GM12891 (cell line): Measurements from ENCODE around the gene KHK.

Source experiments
- POLR2A ChIP-seq: IDR thresholded peaks from 2 replicates; pipeline ENCODE4 v1.6.1; 2011; ENCODE audit warnings: low read depth, low read length, control low read depth
- POLR2AphosphoS5 ChIP-seq: IDR thresholded peaks from 2 replicates; pipeline ENCODE4 v1.6.1; 2011; ENCODE audit warnings: low read depth, low read length, control low read depth
- TAF1 ChIP-seq: IDR thresholded peaks from 2 replicates; pipeline ENCODE4 v1.6.1; 2011; ENCODE audit warnings: low read depth, low read length, control low read depth

- TF ChIP-seq POLR2A, result no peak
- TF ChIP-seq POLR2AphosphoS5, result no peak
- no peak for TF ChIP-seq TAF1
These were observed 21.6 kb downstream of the KHK start for GRCh38 chr2:27108221-27108620.
